ENCODE measurements around the gene PHKA2.
"Not testable (repeated sequence)": the region's sequence is repeated elsewhere in the genome, so short reads cannot be mapped to it uniquely, and the experiment has no call there.

Gene PHKA2, protein sequence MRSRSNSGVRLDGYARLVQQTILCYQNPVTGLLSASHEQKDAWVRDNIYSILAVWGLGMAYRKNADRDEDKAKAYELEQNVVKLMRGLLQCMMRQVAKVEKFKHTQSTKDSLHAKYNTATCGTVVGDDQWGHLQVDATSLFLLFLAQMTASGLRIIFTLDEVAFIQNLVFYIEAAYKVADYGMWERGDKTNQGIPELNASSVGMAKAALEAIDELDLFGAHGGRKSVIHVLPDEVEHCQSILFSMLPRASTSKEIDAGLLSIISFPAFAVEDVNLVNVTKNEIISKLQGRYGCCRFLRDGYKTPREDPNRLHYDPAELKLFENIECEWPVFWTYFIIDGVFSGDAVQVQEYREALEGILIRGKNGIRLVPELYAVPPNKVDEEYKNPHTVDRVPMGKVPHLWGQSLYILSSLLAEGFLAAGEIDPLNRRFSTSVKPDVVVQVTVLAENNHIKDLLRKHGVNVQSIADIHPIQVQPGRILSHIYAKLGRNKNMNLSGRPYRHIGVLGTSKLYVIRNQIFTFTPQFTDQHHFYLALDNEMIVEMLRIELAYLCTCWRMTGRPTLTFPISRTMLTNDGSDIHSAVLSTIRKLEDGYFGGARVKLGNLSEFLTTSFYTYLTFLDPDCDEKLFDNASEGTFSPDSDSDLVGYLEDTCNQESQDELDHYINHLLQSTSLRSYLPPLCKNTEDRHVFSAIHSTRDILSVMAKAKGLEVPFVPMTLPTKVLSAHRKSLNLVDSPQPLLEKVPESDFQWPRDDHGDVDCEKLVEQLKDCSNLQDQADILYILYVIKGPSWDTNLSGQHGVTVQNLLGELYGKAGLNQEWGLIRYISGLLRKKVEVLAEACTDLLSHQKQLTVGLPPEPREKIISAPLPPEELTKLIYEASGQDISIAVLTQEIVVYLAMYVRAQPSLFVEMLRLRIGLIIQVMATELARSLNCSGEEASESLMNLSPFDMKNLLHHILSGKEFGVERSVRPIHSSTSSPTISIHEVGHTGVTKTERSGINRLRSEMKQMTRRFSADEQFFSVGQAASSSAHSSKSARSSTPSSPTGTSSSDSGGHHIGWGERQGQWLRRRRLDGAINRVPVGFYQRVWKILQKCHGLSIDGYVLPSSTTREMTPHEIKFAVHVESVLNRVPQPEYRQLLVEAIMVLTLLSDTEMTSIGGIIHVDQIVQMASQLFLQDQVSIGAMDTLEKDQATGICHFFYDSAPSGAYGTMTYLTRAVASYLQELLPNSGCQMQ

DNA sequence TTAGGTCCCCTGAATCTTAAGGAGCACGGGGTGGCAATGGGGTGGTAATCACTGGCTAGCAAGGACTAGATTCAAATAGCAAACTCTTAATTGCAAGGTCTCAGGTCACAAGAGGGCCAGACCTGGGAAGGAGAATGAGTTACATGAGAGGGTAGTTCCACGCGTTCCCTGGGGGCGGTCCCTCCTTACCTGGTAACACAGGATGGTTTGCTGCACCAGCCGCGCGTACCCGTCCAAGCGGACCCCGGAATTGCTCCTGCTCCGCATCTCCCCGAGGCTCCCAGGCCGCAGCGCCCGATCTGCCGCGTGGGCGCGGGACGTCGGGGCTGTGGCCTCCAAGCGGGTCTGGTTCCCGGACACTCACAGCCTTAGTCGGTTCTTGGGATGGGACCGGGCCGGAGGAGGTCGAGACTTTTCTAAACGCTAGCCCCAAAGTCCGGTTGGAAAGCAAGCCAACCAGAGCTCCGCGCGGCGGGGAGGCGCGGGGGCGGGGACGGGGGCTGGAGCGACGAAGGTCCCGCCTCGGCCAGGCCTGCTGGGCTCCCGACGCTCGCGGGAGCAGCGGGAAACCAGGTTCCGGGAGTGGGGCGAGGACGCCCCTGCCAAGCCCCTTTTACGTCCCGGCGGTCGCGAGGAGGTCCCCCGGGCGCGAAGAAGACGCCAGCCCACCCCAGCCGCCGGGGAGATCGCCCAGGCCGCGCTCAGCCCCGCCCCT, at the start of gene PHKA2:
PHKA2 (minus strand) TSS at position 449 of the 715 bp plus-strand sequence; CDS start at position 267, 182 bp downstream.
- in situ Hi-C loops (cut with MboI; ENCODE audit: low sequenced_read_pairs), result no loop called here

DNA sequence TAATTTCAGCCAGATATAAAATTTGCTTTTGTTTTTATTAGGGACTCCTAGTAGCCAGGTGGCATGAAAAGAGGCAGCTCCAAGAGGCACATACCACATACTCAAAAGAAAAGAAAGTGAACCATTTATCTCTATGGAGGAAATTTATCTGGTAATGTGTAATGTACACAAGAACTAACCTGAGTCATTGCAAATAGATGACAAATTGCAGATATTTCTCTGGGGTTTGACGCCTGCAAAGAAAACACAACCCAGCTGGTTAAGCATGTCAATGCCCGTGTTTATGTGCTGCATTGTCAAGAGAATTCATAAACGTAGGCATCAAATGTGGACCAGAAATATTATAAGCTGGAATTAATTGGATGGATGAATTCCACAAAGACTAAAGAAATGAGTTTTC, 46.9 kb upstream of the PHKA2 start:
- in situ Hi-C loops (cut with MboI; ENCODE audit: low sequenced_read_pairs), result no loop called here

DNA sequence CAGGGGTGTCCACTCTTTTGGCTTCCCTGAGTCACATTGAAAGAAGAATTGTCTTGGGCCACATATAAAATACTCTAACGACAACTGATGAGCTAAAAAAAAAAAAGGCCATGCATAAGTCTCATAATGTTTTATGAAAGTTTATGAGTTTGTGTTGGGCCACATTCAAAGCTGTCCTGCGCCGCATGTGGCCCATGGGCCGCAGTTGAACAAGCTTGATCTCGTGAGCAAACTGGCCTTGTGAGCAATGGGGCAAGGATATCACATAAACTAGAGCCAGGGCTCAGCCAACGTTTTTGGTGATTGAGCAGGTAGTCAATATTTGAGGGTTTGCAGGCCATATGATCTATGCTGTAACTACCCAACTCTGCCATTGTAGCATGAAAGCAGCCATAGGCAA, 44.6 kb upstream of the PHKA2 start:
- in situ Hi-C loops (cut with MboI; ENCODE audit: low sequenced_read_pairs), result no loop called here

DNA sequence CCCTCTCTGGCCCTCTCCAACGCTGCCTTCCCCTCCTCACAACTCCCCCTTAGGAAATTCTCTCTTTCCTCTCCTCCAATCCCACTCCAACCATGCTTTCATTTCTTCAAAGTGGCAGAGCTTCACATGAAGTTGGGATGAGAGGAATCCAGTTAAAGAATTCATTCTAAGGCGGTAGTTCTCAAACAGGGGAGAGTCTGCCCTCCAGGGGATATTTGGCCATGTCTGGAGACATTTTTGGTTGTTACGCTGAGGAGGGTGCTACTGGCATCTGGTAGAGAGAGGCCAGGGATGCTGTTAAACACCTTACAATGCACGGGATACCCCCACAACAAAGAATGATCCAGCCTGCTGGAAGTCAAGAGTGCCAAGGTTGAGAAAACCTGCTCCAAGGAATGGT, 40.5 kb upstream of the PHKA2 start:
- in situ Hi-C loops (cut with MboI; ENCODE audit: low sequenced_read_pairs), result no loop called here

DNA sequence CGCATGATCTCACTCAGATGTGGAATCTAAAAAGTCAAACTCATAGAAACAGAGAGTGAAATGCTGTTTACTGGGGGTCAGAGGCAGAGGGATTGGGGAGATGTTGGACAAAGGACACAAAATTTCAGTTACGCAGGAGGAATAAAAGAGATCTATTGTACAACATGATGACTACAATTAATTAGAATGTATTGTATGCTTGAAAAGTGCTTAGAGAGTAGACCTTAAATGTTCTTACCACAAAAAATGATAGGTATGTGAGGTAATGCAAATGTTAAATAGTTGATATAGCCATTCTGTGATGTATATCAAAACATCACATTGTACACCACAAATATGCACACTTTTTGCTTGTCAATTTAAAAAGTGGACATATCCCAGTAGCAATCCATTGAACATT, 36.1 kb upstream of the PHKA2 start:
- in situ Hi-C loops (cut with MboI; ENCODE audit: low sequenced_read_pairs), result no loop called here

DNA sequence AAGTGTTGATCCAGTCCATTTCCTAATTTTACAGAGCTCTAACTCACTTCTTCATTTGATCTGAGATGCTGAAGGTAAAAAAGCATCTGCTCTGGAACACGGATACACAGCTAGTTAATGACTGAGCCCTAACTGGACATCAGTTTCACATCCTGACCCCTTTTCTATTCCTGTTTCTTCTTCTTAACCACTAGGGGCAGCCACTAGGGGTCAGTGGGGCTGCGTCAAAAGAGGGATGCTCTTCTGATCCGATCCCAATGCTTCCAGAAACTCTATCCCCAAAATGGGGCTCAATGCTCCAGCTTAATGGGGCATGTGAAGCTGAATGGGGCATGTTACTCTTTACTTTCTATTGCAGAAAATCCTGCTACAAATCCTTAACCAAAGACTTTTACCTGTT, 33.4 kb upstream of the PHKA2 start:
- in situ Hi-C loops (cut with MboI; ENCODE audit: low sequenced_read_pairs), result no loop called here

DNA sequence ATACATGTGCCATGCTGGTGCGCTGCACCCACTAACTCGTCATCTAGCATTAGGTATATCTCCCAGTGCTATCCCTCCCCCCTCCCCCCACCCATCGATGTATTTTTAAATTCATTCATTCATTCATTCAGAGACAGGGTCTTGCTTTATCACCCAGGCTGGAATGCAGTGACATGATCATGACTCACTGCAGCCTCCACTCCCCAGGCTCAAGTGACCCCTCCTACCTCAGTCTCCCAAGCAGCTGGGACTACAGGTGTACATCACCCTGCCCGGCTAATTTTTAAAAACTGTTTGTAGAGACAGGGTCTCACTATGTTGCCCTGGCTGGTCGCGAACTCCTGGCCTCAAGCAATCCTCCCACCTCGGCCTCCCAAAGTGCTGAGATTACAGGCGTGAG, 32.7 kb upstream of the PHKA2 start:
- in situ Hi-C loops (cut with MboI; ENCODE audit: low sequenced_read_pairs), result not testable (repeated sequence)

DNA sequence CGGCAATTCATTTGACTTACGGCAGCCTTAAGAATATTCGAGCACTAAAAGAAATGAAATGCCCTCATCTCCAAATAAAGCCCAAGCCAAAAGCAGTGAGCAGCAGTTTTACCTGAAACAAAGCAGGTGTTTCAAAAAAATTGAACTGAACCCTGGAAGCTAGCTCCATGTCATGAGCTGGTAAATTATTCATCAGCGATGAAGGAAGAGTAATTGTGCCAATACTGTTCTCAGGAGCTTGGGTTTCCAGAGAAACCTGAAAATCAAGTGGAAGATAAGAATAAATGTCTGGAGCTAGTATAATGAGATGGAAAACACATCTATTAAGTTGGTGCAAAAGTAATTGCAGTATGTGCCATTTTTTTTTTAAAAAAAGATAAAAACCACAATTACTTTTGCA, 24.0 kb upstream of the PHKA2 start:
- in situ Hi-C loops (cut with MboI; ENCODE audit: low sequenced_read_pairs), result no loop called here

DNA sequence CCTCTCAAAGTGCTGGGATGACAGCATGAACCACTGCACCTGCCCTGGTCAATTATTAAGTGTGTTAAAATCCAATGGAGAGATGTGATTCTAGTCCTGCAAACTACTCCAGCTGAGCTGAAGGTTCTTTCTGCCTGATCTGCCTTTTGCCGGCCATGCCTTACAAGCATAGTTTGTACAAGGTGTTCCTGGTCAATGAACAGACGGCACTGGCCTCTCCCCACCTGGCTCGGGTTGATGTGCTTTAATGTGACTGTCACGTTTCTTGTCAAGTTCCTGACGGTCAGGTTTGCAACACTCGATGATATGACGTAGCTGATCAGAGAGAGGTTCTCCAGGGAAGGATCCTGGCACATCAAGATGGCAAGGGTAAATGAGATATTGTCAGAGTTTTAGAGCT, 23.1 kb upstream of the PHKA2 start:
- in situ Hi-C loops (cut with MboI; ENCODE audit: low sequenced_read_pairs), result no loop called here

DNA sequence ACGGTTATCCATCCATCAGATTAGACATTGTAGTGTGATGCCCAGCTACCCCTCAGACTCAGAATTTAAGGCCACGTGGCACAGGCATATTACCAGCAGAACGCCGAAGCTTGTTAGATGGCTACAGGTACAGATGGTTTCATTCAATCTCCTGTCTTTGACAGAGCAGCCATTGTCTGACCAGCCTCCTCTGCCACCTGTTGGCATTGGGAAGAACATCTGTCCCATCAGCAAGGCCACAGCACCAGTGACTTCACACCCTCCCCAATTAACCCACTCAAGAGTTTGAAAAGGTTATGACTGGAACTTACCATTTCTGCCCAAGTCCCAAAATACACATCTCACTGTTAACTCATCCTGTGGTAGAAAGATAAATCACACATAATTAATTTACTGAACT, 22.0 kb upstream of the PHKA2 start:
- in situ Hi-C loops (cut with MboI; ENCODE audit: low sequenced_read_pairs), result no loop called here

DNA sequence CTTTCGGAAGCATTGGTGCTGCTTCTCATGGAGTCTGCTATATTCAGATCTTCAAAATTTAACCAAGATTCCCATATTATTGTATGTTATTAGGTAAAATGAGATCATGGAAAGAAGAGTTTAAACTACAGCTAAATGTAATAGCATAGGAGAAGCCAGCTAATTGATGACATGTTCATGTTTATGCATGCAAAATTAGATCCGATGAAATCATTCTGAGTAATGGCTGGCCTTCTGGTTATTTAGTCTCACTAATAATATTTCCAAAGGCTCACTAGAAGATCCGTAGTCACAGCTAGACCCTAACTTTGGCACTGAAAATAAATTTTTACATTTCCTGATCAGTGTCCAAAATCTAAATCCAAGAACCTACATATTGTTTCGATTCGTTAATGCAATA, 19.8 kb upstream of the PHKA2 start:
- in situ Hi-C loops (cut with MboI; ENCODE audit: low sequenced_read_pairs), result no loop called here

DNA sequence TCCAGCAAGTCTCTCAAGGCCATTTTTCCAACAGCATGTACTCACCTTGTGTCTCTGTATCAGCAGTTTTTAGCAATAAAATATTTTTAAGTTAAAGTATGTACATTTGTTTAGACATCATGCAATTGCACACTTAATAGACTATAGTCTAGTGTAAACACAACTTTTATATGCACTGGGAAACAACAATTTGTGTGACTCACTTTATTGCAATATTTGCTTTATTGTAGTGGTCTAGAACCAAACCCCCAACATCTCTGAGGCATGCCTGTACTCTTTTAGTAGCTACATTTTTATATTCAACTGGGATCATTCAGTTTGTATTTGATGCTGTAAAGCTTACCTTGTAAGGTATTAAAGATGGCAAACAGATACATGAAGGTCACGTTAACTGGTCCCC, 14.7 kb upstream of the PHKA2 start:
- in situ Hi-C loops (cut with MboI; ENCODE audit: low sequenced_read_pairs), result no loop called here

DNA sequence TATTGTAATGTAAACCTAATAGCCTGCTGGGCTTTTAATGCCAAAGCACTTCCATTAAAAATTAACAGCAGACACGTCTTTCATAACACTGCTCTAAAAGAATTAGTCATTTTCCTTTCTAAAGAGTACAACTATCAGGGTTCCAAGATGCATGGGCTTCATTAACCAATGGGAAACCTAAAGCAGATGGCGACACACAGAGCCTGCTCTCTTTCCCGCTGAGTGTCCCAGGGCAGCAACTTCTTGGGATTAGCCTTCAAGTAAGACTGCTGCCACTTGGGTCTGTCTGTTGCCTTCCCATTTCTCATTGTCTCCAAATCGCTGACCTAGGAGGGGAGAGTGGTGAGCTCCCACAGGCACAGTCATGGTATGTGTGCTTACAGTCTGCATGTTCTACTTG, 14.0 kb upstream of the PHKA2 start:
- in situ Hi-C loops (cut with MboI; ENCODE audit: low sequenced_read_pairs), result no loop called here

DNA sequence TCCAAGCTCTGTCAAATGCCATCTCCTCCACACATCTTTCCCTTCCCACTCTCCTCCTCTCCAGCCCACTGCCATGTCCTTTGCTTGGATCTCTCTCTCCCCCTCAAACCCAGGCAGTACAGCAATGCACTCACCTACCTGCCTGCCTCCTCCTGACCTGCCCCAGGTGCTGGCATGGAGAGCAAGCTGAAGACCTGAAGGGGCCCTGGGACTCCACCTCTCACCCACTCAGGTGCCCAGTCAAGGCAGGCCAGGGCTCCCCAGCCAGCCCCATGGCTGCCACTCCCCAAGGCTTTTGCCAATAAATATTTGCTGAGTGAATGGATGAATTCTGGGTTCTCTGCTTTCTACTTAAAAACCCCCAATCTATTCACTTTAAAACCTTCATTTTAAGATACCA, 12.6 kb upstream of the PHKA2 start:
- in situ Hi-C loops (cut with MboI; ENCODE audit: low sequenced_read_pairs), result no loop called here

DNA sequence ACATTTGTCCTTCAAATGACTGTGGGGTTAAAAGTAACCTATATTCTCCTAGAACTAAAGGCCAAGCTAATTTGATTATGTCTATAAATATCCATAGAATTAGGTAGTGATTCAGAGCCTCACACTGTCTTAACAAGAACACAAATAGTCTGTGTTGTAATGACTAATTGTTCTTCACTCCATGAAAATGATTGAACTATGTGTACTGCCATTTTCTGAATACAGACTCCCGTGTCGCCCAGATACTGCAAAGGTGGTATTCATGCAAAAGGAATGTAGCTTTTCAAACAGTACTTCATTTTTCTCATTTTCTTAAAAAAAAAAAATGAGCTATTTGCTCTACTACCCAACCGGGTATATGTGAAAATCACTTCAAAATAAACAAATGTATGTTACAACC, 11.3 kb upstream of the PHKA2 start:
- in situ Hi-C loops (cut with MboI; ENCODE audit: low sequenced_read_pairs), result no loop called here

DNA sequence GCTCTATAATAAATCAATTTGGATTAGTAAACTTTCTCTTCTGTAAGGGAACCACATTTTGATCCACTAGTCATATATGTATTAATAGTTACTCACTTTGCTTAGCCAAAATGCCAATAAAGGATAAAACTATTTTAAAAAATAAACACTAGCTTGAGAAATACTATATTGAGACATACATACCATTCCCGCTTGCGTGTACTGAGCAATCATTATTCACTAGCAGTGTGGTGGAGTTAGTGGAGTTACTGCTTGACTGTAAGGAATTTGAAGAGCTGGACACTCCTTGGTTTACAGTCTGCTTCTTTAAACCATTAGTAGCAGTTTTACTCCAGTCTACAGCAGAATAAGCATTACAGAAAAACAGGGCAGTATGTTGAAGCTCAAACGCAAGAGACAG, 10.8 kb upstream of the PHKA2 start:
- in situ Hi-C loops (cut with MboI; ENCODE audit: low sequenced_read_pairs), result no loop called here

DNA sequence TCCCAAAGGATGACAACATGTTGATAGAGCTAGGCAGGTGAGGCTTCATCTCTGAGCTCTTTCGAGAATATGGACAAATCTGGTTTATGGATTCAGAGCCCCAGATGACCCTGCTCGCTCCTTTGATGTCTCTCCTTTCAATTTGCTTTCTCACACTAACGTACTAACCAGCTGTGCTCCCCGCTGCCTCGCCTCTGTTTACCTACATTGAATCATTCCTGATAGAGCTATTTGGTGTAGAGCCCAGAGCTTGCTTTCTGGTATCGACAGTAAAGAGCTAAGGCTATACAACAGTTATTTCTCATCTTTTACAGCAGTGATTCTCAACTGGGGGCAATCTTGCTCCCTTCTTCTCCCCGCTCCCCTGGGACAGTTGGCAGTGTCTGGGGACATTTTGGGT, 8.9 kb upstream of the PHKA2 start:
- in situ Hi-C loops (cut with MboI; ENCODE audit: low sequenced_read_pairs), result no loop called here

DNA sequence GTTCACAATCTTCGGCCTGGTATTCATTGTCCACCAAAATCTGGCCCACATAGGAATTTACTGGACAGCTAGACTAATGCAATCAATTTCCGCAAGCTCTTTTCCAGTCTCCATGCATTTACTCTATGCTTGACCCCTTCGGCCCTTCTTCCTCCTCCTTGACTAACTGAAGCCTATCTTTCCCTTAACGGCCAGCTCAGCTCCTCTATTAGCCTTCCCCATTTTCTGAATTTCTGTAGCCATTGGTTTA, 1.2 kb upstream of the PHKA2 start:
- in situ Hi-C loops (cut with MboI; ENCODE audit: low sequenced_read_pairs), result no loop called here

DNA sequence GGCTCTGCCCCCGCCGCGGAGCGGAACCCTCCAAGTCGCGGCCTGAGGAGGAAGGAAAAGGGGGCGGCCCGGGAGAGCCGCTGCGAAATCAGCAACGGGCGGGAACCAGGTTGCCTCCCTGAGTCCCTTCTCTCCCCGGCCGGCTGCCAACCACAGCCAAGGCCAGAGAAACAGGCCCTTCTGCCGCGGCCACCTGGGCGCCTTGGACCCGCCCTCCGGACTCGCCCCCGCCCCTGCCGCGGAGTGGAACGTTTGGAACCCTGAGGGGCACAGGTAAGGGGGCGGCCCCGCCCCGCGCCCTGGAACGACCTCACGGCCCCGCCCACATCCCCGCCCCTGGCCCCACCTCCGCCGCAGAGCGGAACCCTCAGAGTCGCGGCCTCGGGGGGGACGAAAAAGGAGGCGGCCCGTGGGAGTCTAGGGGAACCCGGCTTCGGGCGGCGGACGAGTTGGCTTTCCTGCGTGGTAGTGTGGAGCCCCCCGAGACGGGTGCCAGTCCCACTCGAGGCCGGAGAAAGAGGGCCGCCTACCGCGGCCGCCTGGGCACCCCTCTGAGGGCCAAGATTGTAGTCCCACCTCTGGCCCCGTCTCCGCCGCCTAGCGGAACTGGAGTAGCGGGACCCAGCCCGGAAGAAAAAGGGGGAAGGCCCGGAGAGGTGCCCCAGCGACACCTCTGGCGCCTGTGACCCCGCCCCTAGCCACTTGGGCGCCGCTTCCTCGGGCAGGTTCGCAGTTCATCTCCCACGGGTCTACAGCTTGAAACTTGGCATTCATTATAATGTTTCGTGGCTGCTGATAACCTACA, 669 bp upstream of the PHKA2 start:
- in situ Hi-C loops (cut with MboI; ENCODE audit: low sequenced_read_pairs), result no loop called here

DNA sequence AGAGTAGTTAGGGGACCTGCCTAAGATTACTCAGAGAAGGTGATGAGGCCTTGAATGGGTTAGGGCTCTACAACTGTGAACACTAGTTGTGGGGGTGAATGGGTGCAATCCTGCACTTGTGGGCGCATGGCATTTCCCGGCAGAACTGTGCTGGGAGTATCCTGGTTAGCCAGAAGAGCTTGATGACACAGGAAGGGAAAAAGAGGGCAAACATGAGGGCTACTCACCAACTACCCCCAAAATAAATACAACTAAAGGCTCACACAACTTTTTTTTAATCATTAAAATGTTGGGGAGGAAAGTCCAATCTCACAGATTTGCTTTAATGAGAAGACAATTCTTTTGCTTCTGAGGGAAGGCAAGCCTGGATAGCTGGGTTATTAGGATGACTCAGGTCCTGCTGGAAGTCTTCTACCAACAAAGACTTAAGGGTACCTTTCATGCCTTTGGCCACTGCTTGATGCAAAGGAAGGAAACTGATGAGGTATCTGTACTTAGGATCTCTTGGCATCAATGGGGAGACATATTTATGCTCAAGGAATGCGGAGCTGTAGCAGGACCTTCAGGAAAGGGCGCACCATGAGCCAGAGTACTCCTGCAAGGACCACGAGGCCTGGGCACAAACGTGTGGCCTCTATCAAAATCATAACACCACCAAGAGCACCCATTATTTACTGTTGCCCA, 2.6 kb downstream of the PHKA2 start:
- in situ Hi-C loops (cut with MboI; ENCODE audit: low sequenced_read_pairs), result no loop called here

Measured in hTERT RPE-1 (cell line).